ENCODE measurements around the gene SYNGR4.
A peak's percentile ranks its signal among the peaks of the same experiment; 100 is the strongest.
"Not testable (repeated sequence)": the region's sequence is repeated elsewhere in the genome, so short reads cannot be mapped to it uniquely, and the experiment has no call there.

SYNGR4 gene, protein sequence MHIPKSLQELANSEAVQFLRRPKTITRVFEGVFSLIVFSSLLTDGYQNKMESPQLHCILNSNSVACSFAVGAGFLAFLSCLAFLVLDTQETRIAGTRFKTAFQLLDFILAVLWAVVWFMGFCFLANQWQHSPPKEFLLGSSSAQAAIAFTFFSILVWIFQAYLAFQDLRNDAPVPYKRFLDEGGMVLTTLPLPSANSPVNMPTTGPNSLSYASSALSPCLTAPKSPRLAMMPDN

DNA sequence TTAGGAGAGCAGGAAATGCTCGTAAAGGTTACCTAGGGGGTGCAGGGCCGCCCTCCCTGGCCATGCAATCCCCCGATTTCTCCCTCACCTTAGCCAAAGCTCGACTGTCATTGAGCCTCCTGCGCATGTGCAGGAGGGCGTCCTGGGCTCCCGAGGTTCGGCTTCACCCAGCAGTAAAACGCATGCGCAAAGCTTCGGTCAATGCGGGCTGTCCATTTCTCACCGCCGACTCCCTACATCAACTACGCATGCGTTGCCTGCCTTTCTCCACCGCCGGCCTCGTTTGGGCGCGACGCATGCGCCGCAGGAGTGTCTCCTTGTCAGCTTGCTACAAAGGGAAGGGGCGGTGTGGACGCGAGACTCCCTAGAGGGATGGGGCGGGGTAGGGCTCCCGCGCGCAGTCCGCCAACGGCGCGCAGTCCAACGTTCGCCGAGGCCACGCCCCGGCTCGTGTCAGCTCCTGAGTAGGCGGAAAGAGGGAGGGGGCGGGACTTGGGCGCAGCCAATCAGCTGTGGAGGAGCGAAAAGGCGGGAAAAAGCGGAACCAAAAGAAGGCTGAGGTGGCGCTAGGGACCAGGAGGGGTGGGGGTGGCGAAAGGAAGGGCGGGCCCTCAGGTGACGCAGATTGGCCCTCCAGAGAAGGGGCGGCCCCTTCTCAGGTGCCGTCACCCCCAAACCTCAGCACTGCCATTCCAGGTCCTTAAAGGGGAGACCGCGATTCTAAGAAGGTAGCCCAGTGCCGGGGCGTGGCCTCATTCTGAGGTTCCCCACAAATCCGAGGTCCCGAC lies at the start of gene SYNGR4, which contains the start of gene TMEM143:
Gene SYNGR4, plus strand, starts transcription at position 558 of the 788 bp plus-strand sequence. CDS start 1,476 bp downstream, outside the sequence.
Gene TMEM143, minus strand, starts transcription at position 131 of the 788 bp plus-strand sequence. Its CDS starts 20 bp downstream, at position 111.
- DNase-seq (ENCODE audit: low spot score): peak; percentile 100

DNA sequence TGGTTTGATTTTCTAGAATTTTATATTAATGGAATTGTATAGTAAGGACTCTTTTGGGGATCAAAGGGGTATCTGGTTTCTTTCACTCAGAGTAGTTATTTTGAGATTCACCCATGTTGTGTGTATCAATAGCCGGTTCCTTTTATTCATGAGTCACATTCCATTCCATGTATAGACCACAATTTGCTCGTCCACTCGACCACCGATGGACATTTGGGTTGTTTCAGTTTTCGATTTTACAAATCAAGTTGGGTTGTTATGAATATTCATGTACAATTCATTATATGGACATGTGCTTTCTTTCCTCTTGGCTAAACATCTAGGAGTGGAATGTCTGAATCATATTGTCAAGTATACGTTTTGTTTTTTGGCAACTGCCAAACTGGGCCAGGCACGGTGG lies 48.5 kb upstream of the SYNGR4 start:
- no peak for DNase-seq (ENCODE audit: low spot score)

DNA sequence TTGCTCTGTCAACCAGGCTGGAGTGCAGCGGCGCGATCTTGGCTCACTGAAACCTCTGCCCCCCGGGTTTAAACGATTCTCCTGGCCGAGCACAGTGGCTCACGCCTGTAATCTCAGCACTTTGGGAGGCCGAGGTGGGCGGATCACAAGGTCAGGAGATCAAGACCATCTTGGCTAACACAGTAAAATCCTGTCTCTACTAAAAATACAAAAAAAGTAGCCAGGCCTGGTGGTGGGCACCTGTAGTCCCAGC lies 46.5 kb upstream of the SYNGR4 start:
- not testable (repeated sequence) for DNase-seq (ENCODE audit: low spot score)

DNA sequence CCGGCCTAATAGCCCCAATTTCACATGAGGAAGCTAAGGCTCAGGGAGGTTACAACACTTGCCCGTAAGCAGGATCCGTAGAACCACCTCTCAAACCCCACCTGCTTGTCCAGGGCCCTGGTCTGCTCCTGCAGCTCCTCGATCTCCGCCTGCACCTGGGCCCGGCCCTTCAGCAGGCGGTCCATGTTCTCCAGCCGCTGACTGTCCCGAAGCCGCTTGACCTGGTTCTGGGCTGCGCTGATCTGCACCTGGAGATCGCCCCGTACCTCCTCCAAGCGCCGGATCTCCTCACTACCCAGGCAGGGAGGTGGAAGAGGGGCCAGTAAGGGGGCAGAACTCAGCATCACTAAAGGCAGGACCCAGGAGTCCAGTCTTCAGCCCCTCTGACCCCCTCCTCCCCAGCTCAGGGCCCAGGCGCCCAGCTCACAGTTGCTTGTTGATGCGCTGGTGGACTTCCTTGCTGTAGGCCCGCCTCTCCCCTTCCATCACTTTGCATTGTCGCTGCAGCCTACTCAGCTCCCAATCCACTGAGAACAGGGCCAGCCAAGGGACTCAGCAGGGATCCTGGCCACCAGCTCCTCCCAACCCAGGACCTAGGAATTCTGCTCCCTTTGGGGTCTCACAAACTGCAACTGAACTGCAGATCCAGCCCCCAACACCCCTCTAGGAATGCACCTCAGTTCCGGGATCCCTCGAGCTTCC lies 45.7 kb upstream of the SYNGR4 start:
- no peak for DNase-seq (ENCODE audit: low spot score)

DNA sequence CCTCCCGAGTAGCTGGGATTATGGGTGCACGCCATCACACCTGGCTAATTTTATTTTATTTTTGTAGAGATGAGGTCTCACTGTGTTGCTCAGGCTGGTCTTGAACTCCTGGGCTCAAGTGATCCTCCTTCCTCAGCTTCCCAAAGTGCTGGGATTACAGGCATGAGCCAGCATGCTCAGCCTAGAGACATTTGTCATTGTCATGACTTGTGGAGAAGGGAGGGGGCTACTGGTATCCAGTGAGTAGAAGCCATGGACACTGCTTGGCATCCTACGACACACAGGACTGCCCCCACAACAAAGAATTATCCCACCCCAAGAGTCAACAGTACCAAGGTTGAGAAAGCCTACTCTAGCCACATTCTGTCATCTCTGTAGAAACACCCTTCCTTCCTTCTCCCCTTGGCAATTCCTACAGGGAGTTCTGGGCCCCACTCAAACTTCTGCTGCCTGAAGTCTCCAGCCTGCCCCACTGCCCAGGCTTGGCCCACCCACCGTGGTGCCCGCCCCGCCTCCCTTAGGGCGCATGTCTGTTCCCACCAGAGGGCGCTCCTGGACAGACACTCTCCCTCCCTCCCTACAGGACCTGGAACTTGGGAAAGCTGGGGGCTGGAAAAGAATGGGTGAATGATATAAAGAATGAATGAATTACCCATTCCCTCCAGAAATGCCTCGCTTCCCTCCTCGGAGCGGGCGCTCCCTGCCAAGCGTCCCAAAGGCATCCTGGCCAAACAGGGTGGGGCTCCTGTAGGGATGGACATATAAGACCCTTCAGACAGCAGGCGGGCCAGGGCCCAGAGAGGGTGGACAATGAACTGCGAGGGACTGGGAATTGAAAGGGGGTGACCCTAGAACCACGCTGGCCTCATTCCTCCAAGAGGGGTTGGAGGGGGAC lies 44.3 kb upstream of the SYNGR4 start:
- DNase-seq (ENCODE audit: low spot score): peak; percentile 75

DNA sequence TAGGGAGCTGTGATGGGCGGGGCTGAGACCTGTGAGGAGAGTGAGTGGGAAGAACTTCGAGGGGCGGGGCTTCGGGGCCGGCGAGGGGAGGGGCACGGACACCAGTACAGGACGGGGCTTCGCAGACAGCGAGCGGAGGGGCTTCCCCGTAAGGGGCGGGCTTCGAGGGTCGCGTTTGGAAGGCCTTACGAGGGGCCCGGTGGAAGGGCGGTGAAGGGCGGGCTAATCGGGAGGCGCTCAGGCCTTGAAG lies 42.9 kb upstream of the SYNGR4 start:
- peak; percentile 88 for DNase-seq (ENCODE audit: low spot score)

DNA sequence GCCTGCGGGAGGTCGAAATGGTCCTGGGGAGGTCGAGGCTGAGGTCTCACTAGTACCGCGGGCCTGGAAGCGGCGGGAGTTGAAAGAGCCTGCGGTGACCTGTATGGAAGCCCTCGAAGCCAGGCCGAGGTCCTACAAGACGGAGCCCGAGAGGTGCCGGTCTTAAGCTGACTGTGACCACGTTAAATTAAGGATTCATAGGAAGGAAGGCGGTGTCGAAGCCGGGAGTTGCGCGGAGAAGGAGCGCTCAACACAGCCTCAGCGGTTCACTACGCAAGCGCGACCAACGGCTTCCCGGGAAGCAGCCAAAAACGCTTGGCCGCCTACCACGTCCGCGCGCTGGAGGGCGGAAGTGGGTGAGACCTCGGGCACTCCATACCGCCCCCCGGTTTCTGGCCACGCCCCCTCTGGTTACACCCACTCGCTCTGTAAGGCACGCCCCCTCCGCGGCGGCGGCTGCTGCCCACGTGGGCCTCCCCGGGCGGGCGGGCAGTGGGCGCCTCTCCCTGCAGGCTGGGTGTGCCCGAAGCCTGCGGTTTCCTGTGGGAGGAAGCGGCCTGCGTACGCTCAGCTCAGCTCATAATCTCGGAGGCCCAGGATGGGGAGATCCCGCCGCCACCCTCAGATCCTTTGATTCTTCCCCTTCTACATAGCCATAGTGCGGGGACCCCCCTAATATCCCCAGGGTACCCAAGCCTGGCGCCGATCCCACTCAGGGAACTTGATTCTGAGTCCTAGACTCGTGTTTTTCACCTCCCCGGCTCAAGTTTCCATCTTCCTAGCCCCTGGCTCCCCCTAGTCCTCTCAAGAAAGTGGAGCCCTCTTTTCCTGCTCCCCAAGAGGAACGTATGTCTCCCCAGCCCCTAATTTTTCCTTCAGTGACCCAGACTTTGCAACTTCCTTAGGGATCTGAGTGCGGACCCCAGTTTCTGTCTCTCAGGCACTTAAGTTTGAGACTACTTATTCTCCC lies 42.3 kb upstream of the SYNGR4 start:
- peak; percentile 98 for DNase-seq (ENCODE audit: low spot score)

DNA sequence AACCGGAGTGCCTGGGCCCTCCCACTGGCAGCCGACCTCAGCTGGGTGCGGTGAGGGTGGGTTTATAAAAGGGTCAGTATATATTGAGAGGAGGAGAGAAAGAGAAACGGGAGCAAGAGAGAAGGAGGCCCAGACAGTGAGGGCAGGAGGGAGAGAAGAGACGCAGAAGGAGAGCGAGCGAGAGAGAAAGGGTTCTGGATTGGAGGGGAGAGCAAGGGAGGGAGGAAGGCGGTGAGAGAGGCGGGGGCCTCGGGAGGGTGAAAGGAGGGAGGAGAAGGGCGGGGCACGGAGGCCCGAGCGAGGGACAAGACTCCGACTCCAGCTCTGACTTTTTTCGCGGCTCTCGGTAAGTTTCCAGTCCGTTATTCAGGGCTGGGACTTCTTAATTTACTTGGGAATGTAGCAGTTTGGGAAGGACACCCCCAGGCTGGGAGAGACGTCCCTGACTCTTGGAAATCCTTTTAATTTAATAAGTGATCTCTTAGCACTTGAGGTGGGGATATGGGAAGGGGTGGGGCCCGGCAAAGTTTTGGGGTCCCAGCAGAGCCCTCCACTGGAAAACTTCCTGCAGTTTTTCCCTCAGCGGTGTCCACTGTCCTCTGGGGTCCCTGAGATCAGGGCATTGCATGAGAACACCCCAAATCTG lies 38.8 kb upstream of the SYNGR4 start, which contains the start of gene EMP3:
Gene EMP3, plus strand, starts transcription at position 288 of the 646 bp plus-strand sequence. CDS start 1,293 bp downstream, outside the sequence.
- peak; percentile 60 for DNase-seq (ENCODE audit: low spot score)

DNA sequence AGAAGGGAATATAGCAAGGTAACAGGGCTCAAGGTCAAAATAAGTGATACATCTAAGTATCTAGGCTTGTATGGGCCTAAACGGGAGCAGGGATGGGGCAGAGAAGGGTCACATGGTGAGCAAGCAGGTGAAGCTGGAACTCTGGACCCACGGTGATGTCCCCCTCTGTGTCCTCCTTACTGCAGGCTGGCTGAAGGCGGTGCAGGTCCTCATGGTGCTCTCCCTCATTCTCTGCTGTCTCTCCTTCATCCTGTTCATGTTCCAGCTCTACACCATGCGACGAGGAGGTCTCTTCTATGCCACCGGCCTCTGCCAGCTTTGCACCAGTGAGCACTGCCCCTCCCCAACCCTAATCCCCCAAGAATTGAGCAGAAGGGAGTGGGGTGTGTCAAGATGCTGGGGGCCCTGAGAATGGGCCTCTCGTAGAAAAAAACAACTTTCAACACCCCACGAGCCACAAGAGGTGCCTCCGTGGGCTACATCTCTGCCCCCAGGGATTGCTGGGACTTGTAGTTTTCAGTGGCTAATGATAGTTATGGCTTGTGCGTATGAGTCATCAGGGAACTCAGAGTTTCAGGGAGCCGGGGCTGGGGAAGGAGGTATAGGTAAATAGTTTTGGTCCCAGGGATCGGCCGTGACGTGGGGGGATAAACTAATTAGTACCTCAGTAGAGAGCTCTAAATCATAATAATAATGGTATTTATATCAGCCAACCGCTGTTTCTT lies 34.8 kb upstream of the SYNGR4 start:
- no peak for DNase-seq (ENCODE audit: low spot score)

DNA sequence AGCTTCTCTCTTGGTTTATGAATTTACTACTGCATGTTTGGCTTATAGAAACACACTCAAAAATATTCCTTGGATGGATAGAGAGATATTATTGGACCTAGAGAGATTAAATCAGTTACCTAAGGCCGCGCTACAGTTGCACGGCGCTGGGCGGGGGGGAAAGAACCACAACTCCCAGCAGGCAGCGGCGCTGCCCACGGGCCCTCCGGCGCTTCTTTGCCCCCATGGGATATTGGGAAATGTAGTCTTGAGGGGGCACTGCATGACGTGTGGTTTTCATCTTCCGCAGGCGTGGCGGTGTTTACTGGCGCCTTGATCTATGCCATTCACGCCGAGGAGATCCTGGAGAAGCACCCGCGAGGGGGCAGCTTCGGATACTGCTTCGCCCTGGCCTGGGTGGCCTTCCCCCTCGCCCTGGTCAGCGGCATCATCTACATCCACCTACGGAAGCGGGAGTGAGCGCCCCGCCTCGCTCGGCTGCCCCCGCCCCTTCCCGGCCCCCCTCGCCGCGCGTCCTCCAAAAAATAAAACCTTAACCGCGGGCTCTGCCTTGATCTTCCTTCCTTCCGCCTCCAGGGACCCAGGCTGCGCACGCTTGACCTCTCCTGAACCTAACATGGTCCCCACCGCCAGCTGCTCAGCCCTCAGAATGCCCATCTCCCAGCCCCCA lies 34.0 kb upstream of the SYNGR4 start:
- peak; percentile 96 for DNase-seq (ENCODE audit: low spot score)

DNA sequence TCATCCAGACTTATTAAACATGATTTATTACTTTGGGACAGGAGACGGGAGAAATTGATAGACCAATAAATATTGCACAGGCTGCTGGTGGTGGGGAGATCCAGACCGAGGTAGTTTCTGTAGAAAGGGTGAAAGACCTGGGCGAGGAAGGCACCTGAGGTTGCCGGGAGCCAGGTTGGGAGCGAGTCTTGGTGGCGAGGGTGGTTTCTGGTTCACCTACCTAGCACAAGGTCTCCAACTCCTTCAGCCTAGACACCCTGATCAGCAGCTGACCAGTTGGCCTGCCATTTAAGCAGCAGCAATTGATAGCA lies 31.9 kb upstream of the SYNGR4 start:
- DNase-seq (ENCODE audit: low spot score): no peak

DNA sequence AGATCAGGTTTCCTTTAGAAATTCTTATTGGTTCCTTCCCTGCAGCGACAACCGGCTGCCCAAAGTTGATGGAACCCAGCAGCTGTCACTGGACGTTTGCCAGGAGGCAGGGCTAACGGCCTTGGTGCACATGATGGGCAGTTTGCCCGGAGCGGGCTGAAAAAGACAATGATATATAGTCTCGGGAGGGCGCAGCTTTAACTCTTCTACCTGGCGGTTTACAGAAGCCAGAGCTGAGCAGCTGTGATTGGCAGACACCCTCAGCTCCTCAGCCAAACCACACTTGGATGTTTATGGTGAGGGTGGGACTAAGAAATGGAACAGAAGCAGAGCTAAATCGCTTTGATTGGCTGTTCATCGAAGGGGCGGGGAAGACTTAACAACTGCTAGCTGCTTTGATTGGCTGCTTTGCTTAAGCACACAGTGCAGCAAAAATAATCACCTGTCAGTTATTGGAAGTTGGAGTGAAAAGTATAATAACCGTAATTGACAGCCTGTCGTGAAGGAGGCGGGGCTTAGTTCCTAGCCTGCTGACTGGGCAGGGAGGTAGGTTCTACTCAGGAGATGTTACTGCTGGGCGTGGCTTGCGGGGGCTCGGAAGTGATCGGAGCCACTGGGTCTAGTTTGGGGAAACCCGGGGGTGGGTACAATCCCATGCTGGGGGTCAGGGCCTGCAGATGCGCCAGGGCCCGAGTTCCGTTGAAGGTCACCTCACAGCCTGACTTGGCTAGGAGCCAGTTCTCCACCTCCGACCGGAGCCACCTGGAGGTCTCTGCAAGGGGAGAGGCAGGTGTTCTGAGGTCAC lies 31.3 kb upstream of the SYNGR4 start:
- DNase-seq (ENCODE audit: low spot score): peak; percentile 96

DNA sequence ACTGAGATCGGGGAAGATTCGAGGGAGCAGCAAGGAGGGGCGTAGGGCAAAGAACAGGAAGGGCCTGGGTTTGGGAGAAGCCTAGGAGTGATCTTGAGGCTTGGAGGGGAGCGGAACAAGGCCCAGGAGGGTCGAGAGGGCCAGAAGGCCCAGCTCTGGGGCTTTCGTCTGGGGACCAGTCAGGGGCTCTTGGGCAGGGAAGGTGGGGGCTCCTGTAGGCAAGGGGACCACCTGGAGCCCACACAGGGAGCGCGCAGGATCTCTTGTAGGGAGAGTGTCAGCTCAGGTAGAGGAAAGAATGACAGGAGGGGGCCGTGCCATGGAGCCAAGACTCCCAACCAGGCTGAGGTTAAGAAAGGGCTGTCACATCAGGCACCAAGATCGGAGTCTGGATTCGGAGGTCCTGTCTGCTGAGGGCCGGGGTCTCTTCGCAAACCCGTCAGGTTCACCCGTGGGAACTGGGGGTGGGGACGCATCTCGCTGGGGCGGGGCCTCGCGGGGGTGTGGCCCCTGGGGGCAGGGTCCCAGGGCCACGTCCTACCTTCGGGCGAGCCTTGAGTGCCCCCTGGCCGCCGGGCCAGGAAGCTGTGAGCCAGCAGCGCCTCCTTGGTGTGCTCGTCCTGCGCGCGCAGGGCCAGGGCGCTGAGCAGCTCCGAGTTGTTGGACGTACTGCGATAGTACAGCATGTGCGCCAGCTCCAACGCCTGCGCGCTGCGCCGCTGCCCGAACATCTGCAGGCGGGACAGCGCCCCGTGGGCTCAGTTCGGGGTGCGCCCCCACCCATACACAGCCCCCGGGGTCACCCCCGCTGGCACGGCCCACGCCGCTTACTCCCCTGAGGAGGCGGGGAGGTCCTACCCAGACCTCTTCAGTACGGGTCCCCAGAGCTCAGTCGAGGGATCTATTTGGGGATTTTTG lies 30.4 kb upstream of the SYNGR4 start:
- peak; percentile 85 for DNase-seq (ENCODE audit: low spot score)

DNA sequence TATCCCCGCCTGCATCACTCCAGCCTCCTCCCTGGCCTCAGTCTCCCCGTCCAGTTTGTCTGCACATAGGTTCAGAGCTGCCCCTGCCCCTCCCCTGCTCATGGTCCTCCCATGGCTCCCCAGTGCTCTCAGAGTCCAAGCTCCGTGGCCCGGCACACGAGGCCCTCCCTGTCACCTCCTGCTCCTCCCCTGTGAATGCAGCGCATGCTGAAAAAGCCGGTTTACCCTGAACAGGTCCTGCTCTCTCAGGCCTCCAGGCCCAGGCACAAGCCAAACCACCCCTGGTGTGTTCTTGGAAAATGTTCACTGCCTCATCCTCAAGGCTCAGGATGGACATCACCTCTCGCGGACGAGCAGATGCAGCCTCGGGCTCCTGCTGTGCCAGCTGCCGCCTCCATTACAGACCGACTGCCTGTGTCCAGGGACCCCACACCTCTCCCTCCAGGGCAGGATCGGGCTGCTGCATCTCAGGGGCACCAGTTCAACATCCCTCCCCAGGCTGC lies 25.9 kb upstream of the SYNGR4 start:
- no peak for DNase-seq (ENCODE audit: low spot score)

DNA sequence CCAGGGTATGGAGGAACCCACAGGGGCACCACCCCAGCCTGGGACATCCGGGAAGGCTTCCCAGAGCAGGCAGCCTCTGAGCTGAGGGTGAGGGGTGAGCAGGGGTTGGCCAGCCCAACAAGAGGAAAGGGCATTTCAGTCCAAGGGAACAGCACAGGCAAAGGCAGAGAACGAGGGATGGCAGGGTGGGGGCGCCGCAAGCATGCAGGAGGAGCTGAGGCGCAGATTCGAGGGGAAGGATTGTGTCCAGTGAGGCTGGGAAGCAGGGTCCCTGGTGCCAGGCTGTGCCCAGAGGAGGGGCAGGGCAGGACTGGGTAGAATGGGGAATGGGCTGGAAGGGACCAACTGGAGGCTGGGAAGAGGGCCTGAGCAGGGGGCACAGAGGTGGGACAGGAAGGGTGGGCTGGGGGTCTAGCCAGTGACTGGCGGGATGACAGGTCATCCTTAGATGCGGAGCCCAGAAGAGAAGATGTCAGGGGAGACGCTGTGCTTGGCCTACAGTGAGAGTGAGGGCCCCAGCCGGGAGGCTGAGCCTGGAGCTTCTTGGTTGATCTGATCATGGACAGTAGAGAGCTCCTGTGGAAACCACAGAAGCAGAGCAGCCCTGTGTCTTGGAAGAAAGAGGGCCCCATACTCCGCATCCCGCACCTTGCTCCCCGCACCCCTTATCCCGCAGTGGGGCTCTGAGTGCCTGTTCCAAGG lies 25.2 kb upstream of the SYNGR4 start:
- no peak for DNase-seq (ENCODE audit: low spot score)

DNA sequence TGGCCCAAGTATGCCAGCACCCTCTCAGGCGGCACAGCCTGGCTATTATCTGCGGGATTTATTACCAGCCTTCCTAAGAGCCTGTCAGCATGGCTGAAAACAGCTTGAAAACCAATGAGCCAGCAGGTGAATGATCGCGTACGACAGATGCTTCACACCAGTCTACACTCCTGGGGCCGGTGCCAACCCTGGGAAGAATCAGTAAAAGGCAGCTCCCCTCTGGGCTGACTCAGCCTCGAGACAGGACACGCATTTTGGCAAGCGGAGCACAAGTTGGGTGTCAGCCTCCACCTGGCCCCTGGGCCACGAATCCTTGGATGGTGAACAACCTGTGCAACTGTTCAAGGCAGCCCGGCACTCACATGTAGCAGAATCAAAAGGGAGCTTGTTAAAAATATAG lies 23.2 kb upstream of the SYNGR4 start:
- DNase-seq (ENCODE audit: low spot score): no peak
